ENCODE data around the gene ZNF831.

The ZNF831 gene

GRCh38 chr20:59182401-59183044, 18.9 kb downstream of the ZNF831 start:
- FAIRE-seq: no peak

- FAIRE-seq: no peak
These were observed 20.1 kb downstream of the ZNF831 start for GRCh38 chr20:59183751-59184150.

GRCh38 chr20:59184880-59185447, 21.3 kb downstream of the ZNF831 start:
- no peak for FAIRE-seq

GRCh38 chr20:59185809-59186208, 22.2 kb downstream of the ZNF831 start:
- FAIRE-seq: no peak

GRCh38 chr20:59190466-59190865, 26.8 kb downstream of the ZNF831 start:
- no peak for FAIRE-seq

GRCh38 chr20:59191036-59191755, 27.6 kb downstream of the ZNF831 start:
- FAIRE-seq: no peak

GRCh38 chr20:59191756-59192532, 28.3 kb downstream of the ZNF831 start:
- no peak for FAIRE-seq

GRCh38 chr20:59192533-59192896, 28.9 kb downstream of the ZNF831 start:
- no peak for FAIRE-seq

GRCh38 chr20:59193325-59193724, 29.7 kb downstream of the ZNF831 start:
- no peak for FAIRE-seq

GRCh38 chr20:59194023-59194935, 30.7 kb downstream of the ZNF831 start:
- no peak for FAIRE-seq

GRCh38 chr20:59195316-59195993, 31.8 kb downstream of the ZNF831 start:
- no peak for FAIRE-seq

- FAIRE-seq: no peak
These were observed 40.7 kb downstream of the ZNF831 start for GRCh38 chr20:59204165-59204894.

GRCh38 chr20:59205044-59205443, 41.4 kb downstream of the ZNF831 start:
- no peak for FAIRE-seq

GRCh38 chr20:59207235-59207634, 43.6 kb downstream of the ZNF831 start:
- FAIRE-seq: no peak

- FAIRE-seq: no peak
These were observed 44.2 kb downstream of the ZNF831 start for GRCh38 chr20:59207742-59208357.

- no peak for FAIRE-seq
These were observed 46.6 kb downstream of the ZNF831 start for GRCh38 chr20:59210186-59210585.

- no peak for FAIRE-seq
These were observed 47.7 kb downstream of the ZNF831 start for GRCh38 chr20:59211208-59211765.

- no peak for FAIRE-seq
These were observed 50.5 kb downstream of the ZNF831 start for GRCh38 chr20:59214073-59214472.

GRCh38 chr20:59214606-59215547, 51.3 kb downstream of the ZNF831 start:
- no peak for FAIRE-seq
